Measurements from ENCODE around the gene DCTD. TPM values are rescaled to one million over a fixed set of nuclear protein-coding genes. Genes with fewer than 3 reads are reported as not detected.

Gene DCTD
- 10 to 100 TPM; 31.2 to 96.4 (median 70.7) TPM for total RNA-seq

DNA sequence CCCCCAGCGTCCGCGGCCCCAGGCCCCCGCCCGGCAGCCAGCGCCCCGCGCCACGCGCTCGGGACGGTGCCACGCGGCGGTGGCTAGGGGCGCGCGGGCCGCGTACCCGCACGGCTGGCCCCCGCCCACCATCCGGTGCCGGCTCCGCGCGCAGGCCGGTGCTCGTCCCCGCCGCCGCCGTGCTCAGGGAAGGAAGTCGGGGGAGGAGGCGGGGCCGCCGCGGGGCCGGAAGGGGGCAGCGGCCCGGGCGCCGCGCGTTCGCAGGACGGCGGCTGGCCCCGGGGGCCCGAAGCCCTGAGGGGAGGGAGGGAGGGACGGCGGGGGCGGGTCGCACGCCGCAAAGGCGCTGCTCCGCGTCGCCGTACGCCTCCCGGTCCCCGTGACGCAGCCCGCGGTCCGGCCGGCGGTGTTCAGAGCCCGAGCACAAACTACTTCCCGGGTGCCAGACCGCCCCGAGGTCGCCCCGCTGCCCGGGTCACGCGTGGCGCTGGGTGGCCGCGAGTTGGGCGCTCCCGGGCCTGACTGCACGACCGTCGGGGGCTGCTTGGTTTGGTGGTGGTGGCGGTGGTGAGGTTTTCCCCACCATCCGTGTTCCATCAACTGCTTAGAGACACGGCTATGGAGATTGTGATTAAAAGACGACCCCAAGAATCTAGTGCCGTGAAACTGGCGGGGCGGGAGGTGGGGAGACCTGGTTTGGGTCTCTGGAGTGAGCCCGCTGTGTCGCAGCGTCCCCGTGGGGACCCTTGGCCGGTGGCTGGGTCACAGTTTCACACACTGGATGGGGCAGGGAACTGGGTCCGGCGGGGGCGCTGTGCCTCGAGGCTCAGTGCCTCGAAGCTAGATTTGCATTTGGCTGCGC is at the start of gene DCTD:
Gene DCTD, minus strand, starts transcription at position 205 of the 862 bp plus-strand sequence. CDS start 1,818 bp downstream, outside the sequence.
- WGBS, 2 donors = 0% methylated on average over 6 to 33 of the region's 106 CpGs
- ATAC-seq (ENCODE audit: low FRiP score in 2 of 2) (peak; percentile 79 to 95), DNase-seq (peak; percentile 85 to 97)
- TF ChIP-seq POLR2A (IDR thresholded peaks at IDR 0.05) (peak in 2 of 4 donors; percentile 70 to 78), EP300 (IDR thresholded peaks at IDR 0.05) (no peak), POLR2AphosphoS5 (IDR thresholded peaks at IDR 0.05) (peak; percentile 54 to 57)
- TF ChIP-seq, protein P1, sequence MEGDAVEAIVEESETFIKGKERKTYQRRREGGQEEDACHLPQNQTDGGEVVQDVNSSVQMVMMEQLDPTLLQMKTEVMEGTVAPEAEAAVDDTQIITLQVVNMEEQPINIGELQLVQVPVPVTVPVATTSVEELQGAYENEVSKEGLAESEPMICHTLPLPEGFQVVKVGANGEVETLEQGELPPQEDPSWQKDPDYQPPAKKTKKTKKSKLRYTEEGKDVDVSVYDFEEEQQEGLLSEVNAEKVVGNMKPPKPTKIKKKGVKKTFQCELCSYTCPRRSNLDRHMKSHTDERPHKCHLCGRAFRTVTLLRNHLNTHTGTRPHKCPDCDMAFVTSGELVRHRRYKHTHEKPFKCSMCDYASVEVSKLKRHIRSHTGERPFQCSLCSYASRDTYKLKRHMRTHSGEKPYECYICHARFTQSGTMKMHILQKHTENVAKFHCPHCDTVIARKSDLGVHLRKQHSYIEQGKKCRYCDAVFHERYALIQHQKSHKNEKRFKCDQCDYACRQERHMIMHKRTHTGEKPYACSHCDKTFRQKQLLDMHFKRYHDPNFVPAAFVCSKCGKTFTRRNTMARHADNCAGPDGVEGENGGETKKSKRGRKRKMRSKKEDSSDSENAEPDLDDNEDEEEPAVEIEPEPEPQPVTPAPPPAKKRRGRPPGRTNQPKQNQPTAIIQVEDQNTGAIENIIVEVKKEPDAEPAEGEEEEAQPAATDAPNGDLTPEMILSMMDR (IDR thresholded peaks at IDR 0.05) = peak in 2 of 6 experiments; percentile 16 to 28
- no peaks in the 10 kb centered on the region for H3K9me3 ChIP-seq
- peaks cover 9 to 15% (median 13%) of the 10 kb centered on the region in 4 donors for H3K4me1 ChIP-seq
- no peaks in the 10 kb centered on the region for H3K27me3 ChIP-seq
- peak within 1 kb of the TSS; percentile 64 to 91 (median 82) for H3K4me3 ChIP-seq
- H3K36me3 ChIP-seq = peaks cover 0 to 31% (median 15%) of the 10 kb centered on the region in 4 donors
- peak within 1 kb of the TSS; percentile 94 to 98 (median 96) for H3K27ac ChIP-seq

DNA sequence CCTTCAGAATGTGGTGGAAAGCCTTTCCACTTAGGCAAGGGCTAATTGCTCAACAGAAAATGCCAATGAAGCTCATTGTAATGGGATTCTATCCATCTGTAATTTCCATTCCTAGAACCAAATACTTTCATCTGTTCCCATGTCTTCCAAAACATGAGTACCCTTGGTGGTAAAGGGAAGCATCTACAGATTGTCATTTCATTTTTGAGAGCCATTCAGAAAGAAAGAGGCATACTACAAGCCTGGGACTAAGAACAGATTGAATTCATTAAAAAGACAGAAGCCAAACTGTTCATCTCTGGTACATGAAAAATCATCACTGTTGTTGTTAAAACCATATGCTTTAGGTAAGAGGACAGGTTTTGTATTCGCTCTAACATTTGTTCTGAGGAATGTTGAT is 43.6 kb upstream of the DCTD start:
- DNase-seq (no peak), ATAC-seq (ENCODE audit: low FRiP score in 2 of 2) (no peak)
- no peak overlapping the region for H3K4me3 ChIP-seq
- H3K9me3 ChIP-seq = peaks cover 0 to 4% (median 0%) of the 10 kb centered on the region in 4 donors
- 90 to 93% methylated on average over 1 of the region's 1 CpG for whole genome bisulfite sequencing, 2 donors
- no peak overlapping the region for H3K27ac ChIP-seq
- no peaks in the 10 kb centered on the region for H3K36me3 ChIP-seq
- H3K4me1 ChIP-seq = no peaks in the 10 kb centered on the region
- TF ChIP-seq EP300 (IDR thresholded peaks at IDR 0.05) (no peak), POLR2AphosphoS5 (IDR thresholded peaks at IDR 0.05) (no peak), POLR2A (IDR thresholded peaks at IDR 0.05) (no peak)
- TF ChIP-seq, protein P1 (IDR thresholded peaks at IDR 0.05) = no peak
- H3K27me3 ChIP-seq = no peaks in the 10 kb centered on the region

DNA sequence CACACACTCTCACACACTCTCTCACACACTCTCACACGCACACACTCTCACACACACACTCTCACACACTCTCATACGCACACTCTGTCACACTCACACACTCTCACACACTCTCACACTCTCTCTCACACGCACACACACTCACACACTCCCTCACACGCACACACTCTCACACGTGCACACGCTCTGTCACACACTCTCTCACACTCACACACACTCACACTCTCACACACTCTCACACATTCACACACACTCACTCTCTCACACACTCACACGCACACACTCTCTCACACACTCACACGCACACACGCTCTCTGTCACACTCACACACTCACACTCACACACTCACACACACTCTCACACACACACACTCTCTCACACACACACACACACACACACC is 43.0 kb upstream of the DCTD start:
- 93 to 94% methylated on average over 9 of the region's 9 CpGs for WGBS, 2 donors
- ATAC-seq (ENCODE audit: low FRiP score in 2 of 2) = no peak

DNA sequence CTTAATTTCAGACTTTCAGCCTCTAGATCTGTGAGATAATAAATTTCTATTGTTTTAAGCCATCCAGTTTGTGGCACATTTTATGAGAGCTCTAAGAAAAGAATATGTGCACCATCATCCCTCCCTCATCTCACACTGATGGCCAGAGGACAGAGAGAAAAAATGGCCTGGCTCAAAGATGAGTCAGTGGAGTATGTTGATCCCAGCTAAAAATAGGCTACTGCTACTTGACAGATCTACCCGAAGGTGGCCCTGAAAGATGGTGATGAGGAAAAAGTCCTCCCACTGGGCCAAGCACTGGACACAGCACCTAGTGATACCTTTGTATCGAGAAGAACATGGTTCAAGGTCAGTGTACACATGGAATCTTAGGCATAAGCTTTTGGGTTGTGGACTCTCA is 38.2 kb upstream of the DCTD start:
- Histone ChIP-seq H3K27me3 (no peaks in the 10 kb centered on the region), H3K4me1 (no peaks in the 10 kb centered on the region), H3K36me3 (no peaks in the 10 kb centered on the region), H3K27ac (no peak overlapping the region), H3K9me3 (peaks cover 0 to 4% (median 0%) of the 10 kb centered on the region in 4 donors), H3K4me3 (no peak overlapping the region)
- 85 to 91% methylated on average over 2 of the region's 2 CpGs for WGBS, 2 donors
- no peak for DNase-seq
- ATAC-seq (ENCODE audit: low FRiP score in 2 of 2) = no peak
- no peak for TF ChIP-seq POLR2AphosphoS5 (IDR thresholded peaks at IDR 0.05)
- TF ChIP-seq, protein P1 (IDR thresholded peaks at IDR 0.05) = no peak
- TF ChIP-seq EP300 (IDR thresholded peaks at IDR 0.05) = no peak
- TF ChIP-seq POLR2A (IDR thresholded peaks at IDR 0.05) = no peak

More for the DNA sequence above, 43.0 kb upstream of the DCTD start:
- DNase-seq = no peak
- Histone ChIP-seq H3K4me1 (no peaks in the 10 kb centered on the region), H3K4me3 (no peak overlapping the region), H3K9me3 (peaks cover 0 to 4% (median 0%) of the 10 kb centered on the region in 4 donors), H3K36me3 (no peaks in the 10 kb centered on the region), H3K27me3 (no peaks in the 10 kb centered on the region), H3K27ac (no peak overlapping the region)
- no peak for TF ChIP-seq POLR2AphosphoS5 (IDR thresholded peaks at IDR 0.05)
- no peak for TF ChIP-seq EP300 (IDR thresholded peaks at IDR 0.05)
- TF ChIP-seq POLR2A (IDR thresholded peaks at IDR 0.05) = no peak
- TF ChIP-seq, protein P1 (IDR thresholded peaks at IDR 0.05) = no peak
